SK-N-SH (cell line): ENCODE data around the gene HAUS7. TPM values are rescaled to one million over a fixed set of nuclear protein-coding genes. Genes with fewer than 3 reads are reported as not detected.

ENCODE experiments used
- CTCF ChIA-PET: fragments of 300-600, 350-600 bp; formaldehyde crosslinking; extraction: SDS; loops from one replicate; lab custom pipeline; 2021; lab: Yijun Ruan, JAX
- POLR2A ChIA-PET: fragments of 350-600 bp; sonication (Branson Sonifier 250); formaldehyde crosslinking; extraction: SDS; loops from one replicate; lab custom pipeline; 2020; ENCODE audit warnings: antibody characterized with exemption, inconsistent platforms; lab: Yijun Ruan, JAX
- DNase-seq: peaks from one replicate; pipeline ENCODE4 v3.0.0; 2012
- H2AFZ ChIP-seq: fragments of 200-600 bp; sonication (generic); 2 replicates; pipeline ENCODE4 v1.8.1; 2016; ENCODE audit warnings: antibody characterized with exemption, mild to moderate bottlenecking, low read depth
- H3F3A ChIP-seq: fragments of 200-600 bp; sonication (generic); replicated peaks from 2 replicates; pipeline ENCODE3; 2016; ENCODE audit warnings: antibody characterized with exemption, mild to moderate bottlenecking; ENCODE audit not compliant: insufficient read depth
- H3K27ac ChIP-seq, 2 experiments: fragments of 200-500 bp in 1 of 2; fragments of 200-600 bp in 1 of 2; sonication (Bioruptor generic) in 1 of 2; sonication (generic), shearing (Covaris generic) in 1 of 2; 2 replicates each; pipeline versions ENCODE4 v1.5.1 to v1.6.1; 2014 to 2016; ENCODE audit warnings: low read depth in 2 of 2, inconsistent platforms in 1 of 2, low read length in 1 of 2, mild to moderate bottlenecking in 1 of 2, mixed read lengths in 1 of 2
- H3K27me3 ChIP-seq: fragments of 200-600 bp; sonication (generic), shearing (Covaris generic); 2 replicates; pipeline ENCODE4 v1.6.1; 2016; ENCODE audit warnings: mixed run types; ENCODE audit not compliant: insufficient read depth
- H3K36me3 ChIP-seq, 2 experiments: fragments of 200-500 bp in 1 of 2; fragments of 200-600 bp in 1 of 2; sonication (Bioruptor generic) in 1 of 2; sonication (generic) in 1 of 2; replicated peaks in 1 of 2; 2 replicates each; pipeline versions ENCODE3 to v1.5.1; 2014 to 2016; ENCODE audit warnings: low read length in 1 of 2, mild to moderate bottlenecking in 1 of 2; ENCODE audit not compliant: insufficient read depth in 2 of 2, control insufficient read depth in 1 of 2
- H3K4me1 ChIP-seq, 2 experiments: fragments of 200-500 bp in 1 of 2; fragments of 200-600 bp in 1 of 2; sonication (Bioruptor generic) in 1 of 2; sonication (generic), shearing (Covaris generic) in 1 of 2; 2 replicates each; pipeline versions ENCODE4 v1.5.1 to v1.6.1; 2014 to 2016; ENCODE audit warnings: low read depth in 1 of 2, low read length in 1 of 2, mixed run types in 1 of 2; ENCODE audit not compliant: insufficient read depth in 2 of 2, control insufficient read depth in 1 of 2
- H3K4me2 ChIP-seq: fragments of 200-600 bp; sonication (generic), shearing (Covaris generic); 2 replicates; pipeline ENCODE4 v1.6.1; 2017; ENCODE audit warnings: mixed run types
- H3K4me3 ChIP-seq, 2 experiments: fragments of 200-500 bp in 1 of 2; fragments of 200-600 bp in 1 of 2; sonication (Bioruptor generic) in 1 of 2; sonication (generic), shearing (Covaris generic) in 1 of 2; 2 replicates each; pipeline versions ENCODE4 v1.5.1 to v1.8.1; 2014 to 2016; ENCODE audit warnings: low read depth in 2 of 2, inconsistent platforms in 1 of 2, low read length in 1 of 2, mild to moderate bottlenecking in 1 of 2, mixed read lengths in 1 of 2, moderate library complexity in 1 of 2
- H3K79me2 ChIP-seq: fragments of 200-600 bp; sonication (generic); 2 replicates; pipeline ENCODE4 v1.8.1; 2017; ENCODE audit warnings: mild to moderate bottlenecking; ENCODE audit not compliant: insufficient read depth
- H3K9ac ChIP-seq: fragments of 200-600 bp; sonication (generic); 2 replicates; pipeline ENCODE4 v1.6.1; 2017; ENCODE audit warnings: mixed run types
- H3K9me2 ChIP-seq: fragments of 200-600 bp; sonication (generic); 2 replicates; pipeline ENCODE4 v1.6.1; 2017; ENCODE audit warnings: mixed run types
- H3K9me3 ChIP-seq: fragments of 200-600 bp; sonication (generic); 2 replicates; pipeline ENCODE4 v1.6.1; 2017; ENCODE audit warnings: mixed run types, mild to moderate bottlenecking, moderate library complexity
- H4K20me1 ChIP-seq: fragments of 200-600 bp; sonication (generic); 2 replicates; pipeline ENCODE4 v1.6.1; 2017; ENCODE audit warnings: mild to moderate bottlenecking, mixed run types; ENCODE audit not compliant: insufficient read depth
- CTCF ChIP-seq: fragments of 200-600 bp; sonication (generic); IDR thresholded peaks from 2 replicates; pipeline ENCODE4 v1.6.1; 2017; ENCODE audit warnings: antibody characterized with exemption, mild to moderate bottlenecking, moderate library complexity
- EP300 ChIP-seq, 2 experiments: IDR thresholded peaks; 2 replicates each; pipeline versions ENCODE4 v1.4.0 to v1.6.1; 2012; ENCODE audit warnings: borderline replicate concordance in 1 of 2, low read depth in 1 of 2, low read length in 1 of 2
- EZH2phosphoT487 ChIP-seq: fragments of 200-600 bp; sonication (generic); IDR thresholded peaks from 2 replicates; pipeline ENCODE4 v1.6.1; 2017; ENCODE audit warnings: low read depth, mixed run types, mild to moderate bottlenecking, antibody characterized with exemption, moderate library complexity, borderline replicate concordance
- FOSL2 ChIP-seq: IDR thresholded peaks from 2 replicates; pipeline ENCODE4 v1.4.0; 2012; ENCODE audit warnings: low read depth, mild to moderate bottlenecking, moderate library complexity, borderline replicate concordance
- FOXJ3 ChIP-seq: sonication (generic); formaldehyde crosslinking; IDR thresholded peaks from 2 replicates; pipeline ENCODE4 v1.5.1; 2020; ENCODE audit warnings: mild to moderate bottlenecking, missing genetic modification reagents
- FOXM1 ChIP-seq: IDR thresholded peaks from 2 replicates; pipeline ENCODE4 v1.4.0; 2012; ENCODE audit warnings: low read depth, mild to moderate bottlenecking
- GABPA ChIP-seq: IDR thresholded peaks from 2 replicates; pipeline ENCODE4 v1.4.0; 2012; ENCODE audit warnings: low read depth, mild to moderate bottlenecking
- GATA2 ChIP-seq: sonication (generic); formaldehyde crosslinking; IDR thresholded peaks from 2 replicates; pipeline ENCODE4 v1.5.0; 2020; ENCODE audit warnings: mild to moderate bottlenecking, missing genetic modification reagents
- IRF3 ChIP-seq: fragments of 150-350 bp; IDR thresholded peaks from 2 replicates; pipeline ENCODE4 v1.6.1; 2016; ENCODE audit warnings: mild to moderate bottlenecking, low read depth, low read length
- JUND ChIP-seq: IDR thresholded peaks from 2 replicates; pipeline ENCODE4 v1.4.0; 2012
- MAX ChIP-seq: IDR thresholded peaks from 2 replicates; pipeline ENCODE4 v1.4.0; 2012; ENCODE audit warnings: low read depth
- MXI1 ChIP-seq: IDR thresholded peaks from 2 replicates; pipeline ENCODE4 v1.6.1; 2012; ENCODE audit warnings: mild to moderate bottlenecking, low read depth, low read length, improper control_type of control experiment
- NRF1 ChIP-seq: IDR thresholded peaks from 2 replicates; pipeline ENCODE4 v1.6.1; 2012; ENCODE audit warnings: low read depth, mild to moderate bottlenecking, low read length
- RAD21 ChIP-seq: IDR thresholded peaks from 2 replicates; pipeline ENCODE4 v1.6.1; 2012; ENCODE audit warnings: mild to moderate bottlenecking, low read length
- REST ChIP-seq: IDR thresholded peaks from 2 replicates; pipeline ENCODE4 v1.6.1; 2012; ENCODE audit warnings: mild to moderate bottlenecking, low read depth, low read length, moderate library complexity
- SIN3A ChIP-seq: IDR thresholded peaks from 2 replicates; pipeline ENCODE4 v1.6.1; 2012; ENCODE audit warnings: low read depth, mild to moderate bottlenecking, low read length, moderate library complexity, borderline replicate concordance
- SMC3 ChIP-seq: IDR thresholded peaks from 2 replicates; pipeline ENCODE4 v1.6.1; 2012; ENCODE audit warnings: low read depth, low read length, improper control_type of control experiment
- USF2 ChIP-seq: fragments of 150-350 bp; IDR thresholded peaks from 2 replicates; pipeline ENCODE4 v1.6.1; 2017; ENCODE audit warnings: antibody characterized with exemption, low read length, low read depth, borderline replicate concordance
- ZBTB33 ChIP-seq: IDR thresholded peaks from 2 replicates; pipeline ENCODE4 v1.4.0; 2012; ENCODE audit warnings: low read depth, borderline replicate concordance
- WGBS: methylation state at CpG from one replicate; pipeline ENCODE4 v1.1.6; 2017; ENCODE audit warnings: low lambda C conversion rate; 5-methylcytosine and 5-hydroxymethylcytosine counted together
- polyA plus RNA-seq, 3 experiments: library from polyadenylated mRNA; depleted of rRNA; stranded (reverse); fragments of >200 nt; gene quantifications; 2 replicates each; pipeline ENCODE4 v1.2.3, GENCODE V29; 2012

HAUS7 gene
- polyA plus RNA-seq, 1 of the 3 experiments (the other 2 are of a cell fraction): 39.7 TPM

- Histone ChIP-seq H3K9me3 (no peaks in the 10 kb centered on the region), H3F3A (no peaks in the 10 kb centered on the region), H3K36me3 (no peaks in the 10 kb centered on the region), H3K4me2 (no peak overlapping the region), H3K9me2 (no peaks in the 10 kb centered on the region), H3K4me1 (peaks cover 0 to 7% of the 10 kb centered on the region in 2 experiments; a peak in 1 of 4 replicates), H3K27me3 (peaks cover 19% of the 10 kb centered on the region), H3K27ac (no peak overlapping the region), H2AFZ (no peak overlapping the region), H3K9ac (no peak overlapping the region), H4K20me1 (no peaks in the 10 kb centered on the region), H3K4me3 (no peak overlapping the region), H3K79me2 (no peaks in the 10 kb centered on the region)
- no peak for DNase-seq
- CTCF ChIA-PET: interaction anchor here (1.2 kb wide), 1 partner anchor 93 kb away, joined by 3 read pairs; no protein-coding TSS in a partner anchor
- 47% methylated on average over 9 of the region's 9 CpGs for WGBS
- POLR2A ChIA-PET: no interaction called here
- no peak for TF ChIP-seq GABPA
- no peak for TF ChIP-seq IRF3
- TF ChIP-seq USF2: no peak
- TF ChIP-seq MAX: no peak
- TF ChIP-seq RAD21: no peak
- TF ChIP-seq ZBTB33: no peak
- no peak for TF ChIP-seq MXI1
- no peak for TF ChIP-seq REST
- TF ChIP-seq SMC3: no peak
- TF ChIP-seq JUND: no peak
- TF ChIP-seq NRF1: no peak
- no peak for TF ChIP-seq EZH2phosphoT487
- TF ChIP-seq EP300 (IDR thresholded peaks at IDR 0.05; ENCODE audit: borderline replicate concordance in 1 of 2, low read depth in 1 of 2, low read length in 1 of 2): no peak
- no peak for TF ChIP-seq CTCF
- TF ChIP-seq FOXM1: no peak
- TF ChIP-seq FOSL2: no peak
- TF ChIP-seq FOXJ3 (CRISPR knock-in tag): no peak
- no peak for TF ChIP-seq GATA2 (CRISPR knock-in tag)
- no peak for TF ChIP-seq SIN3A
Observed at GRCh38 chrX:153414856-153415510, 55.4 kb downstream of the HAUS7 start.
